Omental fat pad (tissue), 4 donors: ENCODE results near the gene FOXRED2. TPM values are rescaled to one million over a fixed set of nuclear protein-coding genes. Genes with fewer than 3 reads are reported as not detected.

Source experiments
- ATAC-seq: fragments of 150-250 bp; one replicate; pipeline ENCODE4 v1.9.1; 2016; ENCODE audit warnings: mild to moderate bottlenecking, moderate library complexity; ENCODE audit not compliant: low FRiP score
- DNase-seq: peaks from one replicate; pipeline ENCODE4 v3.0.0-alpha.2; 2019; ENCODE audit warnings: low spot score
- CTCF ChIP-seq, 3 donors: fragments of 450-650 bp; IDR thresholded peaks; one replicate each; pipeline ENCODE4 v1.5.1; 2016 to 2017; ENCODE audit warnings: antibody characterized with exemption in 3 of 3, mild to moderate bottlenecking in 3 of 3, moderate library complexity in 2 of 3
- total RNA-seq, 4 donors: library from RNA; depleted of rRNA; stranded (reverse); fragments of >200 nt; gene quantifications; one replicate each; pipeline ENCODE4 v1.1.0, GENCODE V29; 2016

The FOXRED2 gene
- total RNA-seq, 4 donors from 2014 or later = 4.0 to 11.7 (median 5.1) TPM

GRCh38 chr22:36546932-36547331, 40.1 kb upstream of the FOXRED2 start:
- DNase-seq = no peak
- ATAC-seq = no peak
- TF ChIP-seq CTCF (IDR thresholded peaks at IDR 0.05) = no peak

- ATAC-seq (no peak), DNase-seq (no peak)
- TF ChIP-seq CTCF (IDR thresholded peaks at IDR 0.05) = no peak
Observed at GRCh38 chr22:36546092-36546804, 39.4 kb upstream of the FOXRED2 start.

GRCh38 chr22:36544107-36544620, 37.3 kb upstream of the FOXRED2 start:
- DNase-seq (no peak), ATAC-seq (no peak)
- TF ChIP-seq CTCF (IDR thresholded peaks at IDR 0.05) = no peak

GRCh38 chr22:36541831-36542411, 35.1 kb upstream of the FOXRED2 start:
- no peak for TF ChIP-seq CTCF (IDR thresholded peaks at IDR 0.05)
- ATAC-seq (peak; percentile 62), DNase-seq (no peak)

- TF ChIP-seq CTCF (IDR thresholded peaks at IDR 0.05) = no peak
- DNase-seq = no peak
- ATAC-seq = no peak
Observed at GRCh38 chr22:36540867-36541642, 34.2 kb upstream of the FOXRED2 start.

GRCh38 chr22:36538529-36538928, 31.7 kb upstream of the FOXRED2 start:
- no peak for TF ChIP-seq CTCF (IDR thresholded peaks at IDR 0.05)
- no peak for DNase-seq
- ATAC-seq = no peak
